SK-N-SH treated with all-trans-retinoic acid at 6 μM for 48 hours (cell line): ENCODE results near the gene PPP1CA.

Experiments
- ARNTL ChIP-seq: fragments of 450-650 bp; formaldehyde crosslinking; IDR thresholded peaks from 2 replicates; pipeline ENCODE4 v1.5.0; 2020; ENCODE audit warnings: low read depth, mild to moderate bottlenecking, moderate library complexity, borderline replicate concordance
- PATZ1 ChIP-seq: fragments of 250-450 bp; sonication (Bioruptor Pico); IDR thresholded peaks from 2 replicates; pipeline ENCODE4 v1.8.0; 2020; ENCODE audit warnings: mild to moderate bottlenecking, moderate library complexity, borderline replicate concordance
- RARB ChIP-seq: fragments of 250-450 bp; sonication (Bioruptor Pico); IDR thresholded peaks from 2 replicates; pipeline ENCODE4 v1.8.0; 2021; ENCODE audit warnings: mild to moderate bottlenecking, moderate library complexity
- ZFP30 ChIP-seq: fragments of 450-650 bp; formaldehyde crosslinking; IDR thresholded peaks from 2 replicates; pipeline ENCODE4 v1.5.0; 2022; ENCODE audit warnings: mild to moderate bottlenecking, moderate library complexity

- TF ChIP-seq RARB (CRISPR knock-in tag) (no peak), ARNTL (CRISPR knock-in tag) (no peak), ZFP30 (CRISPR knock-in tag) (no peak), PATZ1 (no peak)
These were observed 31.8 kb downstream of the PPP1CA start for GRCh38 chr11:67369801-67370284.
